HG03060 (cell line): Measurements from ENCODE around the gene OSTN.
A peak's percentile ranks its signal among the peaks of the same experiment; 100 is the strongest.

ENCODE experiments used
- ATAC-seq: cut with Tn5 transposase; IDR thresholded peaks from one replicate; pipeline ENCODE4 v1.9.1; 2021; ENCODE audit warnings: low read depth, moderate number of reproducible peaks; ENCODE audit not compliant: unreplicated experiment

Gene OSTN

GRCh38 chr3:191227541-191227940 lies 28.5 kb downstream of the OSTN start:
- no peak for ATAC-seq

GRCh38 chr3:191234216-191234615 lies 35.2 kb downstream of the OSTN start:
- no peak for ATAC-seq

- peak; percentile 98 for ATAC-seq
Measured at GRCh38 chr3:191235331-191236314, 36.6 kb downstream of the OSTN start.

GRCh38 chr3:191236646-191237045 lies 37.6 kb downstream of the OSTN start:
- ATAC-seq = no peak

- ATAC-seq = no peak
Measured at GRCh38 chr3:191237047-191237882, 38.2 kb downstream of the OSTN start.

- ATAC-seq = no peak
Measured at GRCh38 chr3:191238321-191238817, 39.3 kb downstream of the OSTN start.

- ATAC-seq = no peak
Measured at GRCh38 chr3:191239407-191240031, 40.5 kb downstream of the OSTN start.

- ATAC-seq = no peak
Measured at GRCh38 chr3:191240486-191240885, 41.4 kb downstream of the OSTN start.

- ATAC-seq = no peak
Measured at GRCh38 chr3:191244242-191244867, 45.3 kb downstream of the OSTN start.

GRCh38 chr3:191246034-191246433 lies 47.0 kb downstream of the OSTN start:
- peak; percentile 39 for ATAC-seq

GRCh38 chr3:191246630-191247029 lies 47.6 kb downstream of the OSTN start:
- ATAC-seq = no peak

- ATAC-seq = no peak
Measured at GRCh38 chr3:191253089-191253799, 54.2 kb downstream of the OSTN start.

GRCh38 chr3:191254098-191254873 lies 55.2 kb downstream of the OSTN start:
- no peak for ATAC-seq

- ATAC-seq = no peak
Measured at GRCh38 chr3:191255156-191255555, 56.1 kb downstream of the OSTN start.

GRCh38 chr3:191256405-191256804 lies 57.4 kb downstream of the OSTN start:
- no peak for ATAC-seq

GRCh38 chr3:191257286-191257685 lies 58.2 kb downstream of the OSTN start:
- ATAC-seq = no peak

GRCh38 chr3:191259486-191259885 lies 60.4 kb downstream of the OSTN start:
- no peak for ATAC-seq

GRCh38 chr3:191260431-191261303 lies 61.6 kb downstream of the OSTN start:
- no peak for ATAC-seq
